Measurements from ENCODE around the gene IGLL1. TPM values are rescaled to one million over a fixed set of nuclear protein-coding genes. Genes with fewer than 3 reads are reported as not detected.
"Not testable (repeated sequence)": the region's sequence is repeated elsewhere in the genome, so short reads cannot be mapped to it uniquely, and the experiment has no call there.

The IGLL1 gene
- not detected in 2 replicates for total RNA-seq (2012; rRNA removed)

GRCh38 chr22:23579870-23580575 is at the start of gene IGLL1:
IGLL1 (minus strand) TSS chr22:23580290; CDS start chr22:23580190, 100 bp downstream.
- Histone ChIP-seq H3K9ac (ENCODE audit: low read depth, low read length) (no peak within 1 kb of the TSS), H3K36me3 (ENCODE audit: insufficient read depth, low read length) (no peaks in the 10 kb centered on the region), H3K27me3 (ENCODE audit: control insufficient read depth, insufficient read depth, low read length) (peaks cover 25% of the 10 kb centered on the region), H3K4me1 (ENCODE audit: control insufficient read depth, insufficient read depth, low read length) (no peaks in the 10 kb centered on the region), H3K9me3 (replicated peaks; ENCODE audit: low read length) (no peaks in the 10 kb centered on the region), H3K4me3 (ENCODE audit: low read length) (no peak within 1 kb of the TSS), H3K4me2 (ENCODE audit: low read length) (no peak within 1 kb of the TSS)

- H3K9ac ChIP-seq (ENCODE audit: low read depth, low read length); H3K4me1 ChIP-seq (ENCODE audit: control insufficient read depth, insufficient read depth, low read length); H3K27me3 ChIP-seq (ENCODE audit: control insufficient read depth, insufficient read depth, low read length); H3K4me3 ChIP-seq (ENCODE audit: low read length); H3K9me3 ChIP-seq (replicated peaks; ENCODE audit: low read length); H3K36me3 ChIP-seq (ENCODE audit: insufficient read depth, low read length); H3K4me2 ChIP-seq (ENCODE audit: low read length): not testable (repeated sequence)
Observed at GRCh38 chr22:23628056-23628743, 48.1 kb upstream of the IGLL1 start.

DNA sequence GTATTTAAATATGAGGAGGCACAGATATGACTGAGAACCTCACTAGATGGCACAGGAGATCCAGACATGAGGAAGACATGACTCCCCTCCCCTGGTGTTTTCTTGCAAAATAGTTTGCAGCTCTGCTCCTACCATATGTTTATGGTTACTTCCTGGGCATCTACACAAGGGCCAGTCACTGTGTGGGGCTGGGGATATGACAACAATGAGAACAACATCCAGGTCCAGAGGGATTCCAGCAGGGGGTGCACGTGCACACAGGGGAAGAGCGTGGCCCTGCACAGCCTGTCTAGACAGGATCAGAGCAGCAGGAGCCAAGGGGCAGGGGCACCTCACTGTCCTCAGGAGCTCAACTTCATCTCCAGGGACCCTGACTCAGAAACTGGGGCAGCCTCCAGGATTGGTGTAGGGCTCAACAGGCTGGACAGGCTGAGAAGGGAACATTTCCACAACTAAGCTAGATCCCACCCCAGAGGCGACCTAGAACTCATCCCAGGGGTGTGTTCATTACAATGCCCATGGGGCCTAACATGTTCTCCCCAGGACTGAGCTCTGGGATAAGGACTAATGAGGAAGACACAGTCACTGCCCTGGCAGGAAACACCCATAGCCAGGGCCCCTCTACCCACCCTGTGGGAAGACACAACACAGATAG is 47.4 kb upstream of the IGLL1 start:
- H3K36me3 ChIP-seq (ENCODE audit: insufficient read depth, low read length); H3K4me1 ChIP-seq (ENCODE audit: control insufficient read depth, insufficient read depth, low read length); H3K4me2 ChIP-seq (ENCODE audit: low read length); H3K9ac ChIP-seq (ENCODE audit: low read depth, low read length); H3K4me3 ChIP-seq (ENCODE audit: low read length); H3K27me3 ChIP-seq (ENCODE audit: control insufficient read depth, insufficient read depth, low read length); H3K9me3 ChIP-seq (replicated peaks; ENCODE audit: low read length): not testable (repeated sequence)

GRCh38 chr22:23626286-23626975 is 46.3 kb upstream of the IGLL1 start:
- no peak overlapping the region for H3K4me3 ChIP-seq (ENCODE audit: low read length)
- H3K4me2 ChIP-seq (ENCODE audit: low read length) = no peak overlapping the region
- H3K4me1 ChIP-seq (ENCODE audit: control insufficient read depth, insufficient read depth, low read length) = no peaks in the 10 kb centered on the region
- no peak overlapping the region for H3K9ac ChIP-seq (ENCODE audit: low read depth, low read length)
- H3K27me3 ChIP-seq (ENCODE audit: control insufficient read depth, insufficient read depth, low read length) = no peaks in the 10 kb centered on the region
- H3K9me3 ChIP-seq (replicated peaks; ENCODE audit: low read length) = no peaks in the 10 kb centered on the region
- H3K36me3 ChIP-seq (ENCODE audit: insufficient read depth, low read length) = no peaks in the 10 kb centered on the region

DNA sequence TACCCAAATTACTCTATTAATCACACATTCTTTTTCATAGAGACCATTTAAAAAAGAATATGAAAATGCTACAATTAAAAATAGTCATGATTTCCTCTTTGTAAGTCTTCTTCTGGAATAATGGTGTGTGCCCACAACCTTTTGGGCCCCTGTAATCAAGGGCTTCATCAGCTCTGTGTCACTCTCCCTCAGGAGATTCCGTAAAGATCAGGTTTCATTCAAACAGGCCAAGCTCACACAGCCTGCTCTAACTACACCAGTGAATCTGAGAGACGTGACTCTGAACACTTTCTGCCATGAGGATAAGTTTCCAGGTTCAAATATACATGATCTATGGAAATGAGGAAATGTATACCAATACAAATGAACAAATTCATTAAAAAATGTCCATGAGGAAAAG is 42.5 kb upstream of the IGLL1 start:
- H3K9ac ChIP-seq (ENCODE audit: low read depth, low read length) = no peak overlapping the region

GRCh38 chr22:23621916-23622315 is 41.8 kb upstream of the IGLL1 start:
- H3K27me3 ChIP-seq (ENCODE audit: control insufficient read depth, insufficient read depth, low read length); H3K9me3 ChIP-seq (replicated peaks; ENCODE audit: low read length); H3K4me2 ChIP-seq (ENCODE audit: low read length); H3K4me3 ChIP-seq (ENCODE audit: low read length); H3K4me1 ChIP-seq (ENCODE audit: control insufficient read depth, insufficient read depth, low read length); H3K36me3 ChIP-seq (ENCODE audit: insufficient read depth, low read length); H3K9ac ChIP-seq (ENCODE audit: low read depth, low read length): not testable (repeated sequence)

More for the DNA sequence above, 42.5 kb upstream of the IGLL1 start:
- no peaks in the 10 kb centered on the region for H3K27me3 ChIP-seq (ENCODE audit: control insufficient read depth, insufficient read depth, low read length)
- no peaks in the 10 kb centered on the region for H3K4me1 ChIP-seq (ENCODE audit: control insufficient read depth, insufficient read depth, low read length)
- H3K4me2 ChIP-seq (ENCODE audit: low read length) = no peak overlapping the region
- no peak overlapping the region for H3K4me3 ChIP-seq (ENCODE audit: low read length)
- no peaks in the 10 kb centered on the region for H3K36me3 ChIP-seq (ENCODE audit: insufficient read depth, low read length)
- H3K9me3 ChIP-seq (replicated peaks; ENCODE audit: low read length) = no peaks in the 10 kb centered on the region

- Histone ChIP-seq H3K4me1 (ENCODE audit: control insufficient read depth, insufficient read depth, low read length) (no peaks in the 10 kb centered on the region), H3K4me3 (ENCODE audit: low read length) (no peak overlapping the region), H3K36me3 (ENCODE audit: insufficient read depth, low read length) (no peaks in the 10 kb centered on the region), H3K27me3 (ENCODE audit: control insufficient read depth, insufficient read depth, low read length) (no peaks in the 10 kb centered on the region), H3K4me2 (ENCODE audit: low read length) (no peak overlapping the region), H3K9me3 (replicated peaks; ENCODE audit: low read length) (no peaks in the 10 kb centered on the region), H3K9ac (ENCODE audit: low read depth, low read length) (no peak overlapping the region)
Observed at GRCh38 chr22:23621082-23621780, 41.1 kb upstream of the IGLL1 start.

GRCh38 chr22:23613193-23613972 is 33.3 kb upstream of the IGLL1 start:
- no peaks in the 10 kb centered on the region for H3K36me3 ChIP-seq (ENCODE audit: insufficient read depth, low read length)
- no peaks in the 10 kb centered on the region for H3K27me3 ChIP-seq (ENCODE audit: control insufficient read depth, insufficient read depth, low read length)
- no peak overlapping the region for H3K4me2 ChIP-seq (ENCODE audit: low read length)
- no peak overlapping the region for H3K4me3 ChIP-seq (ENCODE audit: low read length)
- H3K4me1 ChIP-seq (ENCODE audit: control insufficient read depth, insufficient read depth, low read length) = no peaks in the 10 kb centered on the region
- H3K9me3 ChIP-seq (replicated peaks; ENCODE audit: low read length) = no peaks in the 10 kb centered on the region
- H3K9ac ChIP-seq (ENCODE audit: low read depth, low read length) = no peak overlapping the region

DNA sequence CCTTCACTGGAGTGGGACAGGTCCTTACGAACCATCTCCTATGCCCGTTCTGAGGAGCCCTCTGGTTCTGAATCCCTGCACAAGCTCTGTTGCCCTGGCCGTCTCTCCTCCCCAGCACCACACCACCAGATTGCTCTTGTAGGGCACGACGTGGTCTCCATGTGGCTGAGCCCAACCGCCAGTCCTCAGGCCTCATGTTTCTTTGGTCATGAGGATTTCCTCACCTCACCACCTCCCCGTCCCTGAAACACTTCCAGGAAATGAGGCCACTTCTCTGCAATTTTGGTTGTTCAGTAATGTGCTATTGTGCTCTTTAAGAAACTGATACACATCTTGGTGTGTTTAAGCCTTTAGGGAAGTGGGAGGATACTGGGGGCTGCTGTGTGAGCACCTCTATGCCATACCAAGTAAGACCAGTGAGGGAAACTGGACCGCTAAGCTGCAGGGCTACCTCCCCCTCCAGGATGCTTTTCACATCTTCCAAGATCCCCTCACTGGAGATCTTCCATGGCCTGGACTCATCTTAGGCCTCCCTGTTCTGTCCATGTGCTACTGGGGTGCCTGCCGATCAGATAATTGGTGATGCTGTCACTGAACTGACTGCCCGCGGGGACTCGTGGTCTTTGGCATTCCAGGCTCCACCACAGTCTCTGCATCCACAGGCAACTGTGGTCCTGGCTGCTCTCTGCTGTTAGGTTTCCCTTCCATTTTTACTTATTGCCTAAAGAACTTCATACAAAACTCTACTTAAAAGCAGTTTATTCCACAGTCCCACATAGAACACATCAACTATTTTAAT is 30.1 kb upstream of the IGLL1 start:
- H3K36me3 ChIP-seq (ENCODE audit: insufficient read depth, low read length) = no peaks in the 10 kb centered on the region
- H3K27me3 ChIP-seq (ENCODE audit: control insufficient read depth, insufficient read depth, low read length) = no peaks in the 10 kb centered on the region
- H3K4me2 ChIP-seq (ENCODE audit: low read length) = no peak overlapping the region
- H3K4me1 ChIP-seq (ENCODE audit: control insufficient read depth, insufficient read depth, low read length) = no peaks in the 10 kb centered on the region
- H3K4me3 ChIP-seq (ENCODE audit: low read length) = no peak overlapping the region
- no peaks in the 10 kb centered on the region for H3K9me3 ChIP-seq (replicated peaks; ENCODE audit: low read length)
- no peak overlapping the region for H3K9ac ChIP-seq (ENCODE audit: low read depth, low read length)

GRCh38 chr22:23608583-23608982 is 28.5 kb upstream of the IGLL1 start:
- Histone ChIP-seq H3K4me3 (ENCODE audit: low read length) (no peak overlapping the region), H3K36me3 (ENCODE audit: insufficient read depth, low read length) (no peaks in the 10 kb centered on the region), H3K4me1 (ENCODE audit: control insufficient read depth, insufficient read depth, low read length) (no peaks in the 10 kb centered on the region), H3K27me3 (ENCODE audit: control insufficient read depth, insufficient read depth, low read length) (peaks cover 7% of the 10 kb centered on the region), H3K4me2 (ENCODE audit: low read length) (no peak overlapping the region), H3K9ac (ENCODE audit: low read depth, low read length) (no peak overlapping the region), H3K9me3 (replicated peaks; ENCODE audit: low read length) (no peaks in the 10 kb centered on the region)

All from skeletal muscle satellite cell (primary cell).